Measurements from ENCODE around the gene NANS.

- TF ChIP-seq CTCF (IDR thresholded peaks at IDR 0.05): no peak
- TF ChIP-seq POLR2A (IDR thresholded peaks at IDR 0.05): no peak
Observed at GRCh38 chr9:98075332-98075805, 18.8 kb downstream of the NANS start.

Data from esophagus squamous epithelium (tissue), 4 donors.